GM10248 (cell line): Measurements from ENCODE around the gene CALN1.

Experiments
- CTCF ChIA-PET: fragments of 300-600 bp; sonication (Branson Sonifier 250); formaldehyde crosslinking; extraction: SDS; loops from one replicate; lab custom pipeline; 2021; ENCODE audit warnings: antibody characterized with exemption; lab: Yijun Ruan, JAX
- POLR2A ChIA-PET: fragments of 350-650 bp; sonication (Branson Sonifier 250); formaldehyde crosslinking; extraction: SDS; loops from one replicate; lab custom pipeline; 2020; ENCODE audit warnings: antibody characterized with exemption; lab: Yijun Ruan, JAX
- DNase-seq: peaks from one replicate; pipeline ENCODE4 v3.0.0; 2012; ENCODE audit errors: extremely low spot score
- TF ChIP-seq, protein P1 (sequence below): IDR thresholded peaks from 2 replicates; pipeline ENCODE4 v1.5.1; 2012; ENCODE audit warnings: mild to moderate bottlenecking, low read depth; ENCODE audit errors: extremely low read depth, missing control alignments, control extremely low read depth

The CALN1 gene

GRCh38 chr7:72268090-72268489, 144.0 kb downstream of the CALN1 start:
- no peak for DNase-seq
- TF ChIP-seq, protein P1, sequence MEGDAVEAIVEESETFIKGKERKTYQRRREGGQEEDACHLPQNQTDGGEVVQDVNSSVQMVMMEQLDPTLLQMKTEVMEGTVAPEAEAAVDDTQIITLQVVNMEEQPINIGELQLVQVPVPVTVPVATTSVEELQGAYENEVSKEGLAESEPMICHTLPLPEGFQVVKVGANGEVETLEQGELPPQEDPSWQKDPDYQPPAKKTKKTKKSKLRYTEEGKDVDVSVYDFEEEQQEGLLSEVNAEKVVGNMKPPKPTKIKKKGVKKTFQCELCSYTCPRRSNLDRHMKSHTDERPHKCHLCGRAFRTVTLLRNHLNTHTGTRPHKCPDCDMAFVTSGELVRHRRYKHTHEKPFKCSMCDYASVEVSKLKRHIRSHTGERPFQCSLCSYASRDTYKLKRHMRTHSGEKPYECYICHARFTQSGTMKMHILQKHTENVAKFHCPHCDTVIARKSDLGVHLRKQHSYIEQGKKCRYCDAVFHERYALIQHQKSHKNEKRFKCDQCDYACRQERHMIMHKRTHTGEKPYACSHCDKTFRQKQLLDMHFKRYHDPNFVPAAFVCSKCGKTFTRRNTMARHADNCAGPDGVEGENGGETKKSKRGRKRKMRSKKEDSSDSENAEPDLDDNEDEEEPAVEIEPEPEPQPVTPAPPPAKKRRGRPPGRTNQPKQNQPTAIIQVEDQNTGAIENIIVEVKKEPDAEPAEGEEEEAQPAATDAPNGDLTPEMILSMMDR: no peak
- ChIA-PET POLR2A (interaction anchor here (0.6 kb wide), 1 partner anchor 138 kb away, joined by 3 read pairs; no protein-coding TSS in a partner anchor), CTCF (no interaction called here)

DNA sequence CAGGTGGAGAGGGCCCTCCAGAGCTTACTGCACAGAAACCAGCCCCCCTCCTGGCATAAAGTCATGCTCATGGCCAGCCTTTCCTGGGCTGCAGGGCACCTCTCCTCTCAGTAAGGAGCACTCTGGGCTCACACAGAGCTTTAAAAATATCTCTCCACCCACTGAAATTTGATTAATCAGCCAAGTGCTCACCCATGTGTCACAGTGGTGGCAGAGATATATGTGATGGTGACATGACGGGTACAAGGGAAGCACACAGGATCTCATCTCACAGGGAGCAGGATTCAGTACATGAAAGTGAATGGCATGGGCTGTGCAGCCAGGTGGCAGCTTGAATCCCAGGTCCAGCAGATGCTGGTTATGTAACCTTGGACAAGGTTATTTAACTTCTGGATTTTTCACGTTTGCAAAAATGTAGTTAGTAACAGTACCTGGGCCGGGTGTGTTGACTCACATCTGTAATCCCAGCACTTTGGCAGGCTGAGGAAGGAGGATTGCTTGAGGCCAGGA, 144.8 kb downstream of the CALN1 start:
- CTCF ChIA-PET: no interaction called here
- TF ChIP-seq, protein P1: no peak
- POLR2A ChIA-PET: no interaction called here

DNA sequence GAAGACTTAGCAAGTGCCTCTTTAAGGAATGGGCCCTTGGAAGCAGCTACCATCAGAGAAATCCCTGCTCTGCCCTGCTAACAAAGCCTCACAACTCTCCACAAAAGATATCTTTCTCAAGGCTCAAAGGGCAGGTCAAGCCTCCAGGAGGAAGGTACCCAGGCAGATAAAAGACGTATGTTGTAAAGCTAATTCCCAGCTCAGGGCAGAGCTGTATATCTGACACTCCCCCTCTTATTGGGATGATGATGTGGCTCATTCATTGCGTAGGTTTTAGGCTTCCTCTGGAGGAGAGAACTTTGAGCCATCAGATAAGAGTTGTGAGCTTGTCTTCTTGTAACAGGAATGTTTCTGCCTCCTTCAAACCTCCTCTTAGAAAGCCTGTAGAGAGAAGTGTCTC, 145.4 kb downstream of the CALN1 start:
- POLR2A ChIA-PET: no interaction called here
- CTCF ChIA-PET: no interaction called here
- TF ChIP-seq, protein P1: no peak
- no peak for DNase-seq

More for the DNA sequence above, 144.8 kb downstream of the CALN1 start:
- no peak for DNase-seq

GRCh38 chr7:72265071-72265904, 146.8 kb downstream of the CALN1 start:
- no peak for DNase-seq
- ChIA-PET POLR2A (no interaction called here), CTCF (interaction anchor here (0.9 kb wide), 1 partner anchor 18 kb away, joined by 3 read pairs; no protein-coding TSS in a partner anchor)
- TF ChIP-seq, protein P1: no peak

DNA sequence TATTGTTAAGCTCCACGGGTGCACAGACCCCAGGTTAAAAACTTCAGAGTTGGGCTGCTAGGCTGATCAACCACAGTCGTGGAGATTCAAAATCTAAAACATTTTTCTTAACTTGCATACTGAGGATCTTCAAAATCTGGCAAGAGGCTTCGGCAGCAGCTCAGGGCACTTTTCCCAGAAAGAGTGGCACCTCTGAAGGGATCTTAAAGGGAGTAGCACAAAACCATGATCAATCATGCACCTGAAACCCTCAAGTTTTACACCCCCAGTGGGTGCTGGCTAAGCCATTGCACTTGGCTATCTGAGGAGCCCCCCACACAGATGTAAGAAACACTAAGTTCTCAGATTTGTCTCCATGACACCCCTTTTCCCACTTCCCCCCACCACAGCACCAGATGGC, 151.7 kb downstream of the CALN1 start:
- TF ChIP-seq, protein P1: no peak
- ChIA-PET CTCF (no interaction called here), POLR2A (no interaction called here)
- no peak for DNase-seq

- POLR2A ChIA-PET: no interaction called here
- TF ChIP-seq, protein P1: no peak
- CTCF ChIA-PET: no interaction called here
- no peak for DNase-seq
Measured at GRCh38 chr7:72258074-72258473, 154.1 kb downstream of the CALN1 start.
